Endodermal cell (in vitro differentiated cells): ENCODE data around the gene CRTC1. TPM values are rescaled to one million over a fixed set of nuclear protein-coding genes. Genes with fewer than 3 reads are reported as not detected.

Source experiments
- DNase-seq: peaks from one replicate; pipeline ENCODE4 v3.0.0-alpha.2; 2017
- H3K27ac ChIP-seq: 2 replicates; pipeline ENCODE4 v1.5.1; 2013; ENCODE audit warnings: mild to moderate bottlenecking, low read depth, low read length, moderate library complexity
- H3K27me3 ChIP-seq: 2 replicates; pipeline ENCODE4 v1.6.1; 2013; ENCODE audit warnings: mild to moderate bottlenecking, low read length, moderate library complexity; ENCODE audit not compliant: insufficient read depth, control insufficient read depth, poor library complexity, severe bottlenecking
- H3K36me3 ChIP-seq: 2 replicates; pipeline ENCODE4 v1.7.0; 2013; ENCODE audit warnings: mild to moderate bottlenecking, low read length, moderate library complexity; ENCODE audit not compliant: control insufficient read depth, insufficient read depth
- H3K4me1 ChIP-seq: one replicate; pipeline ENCODE4 v1.7.0; 2013; ENCODE audit warnings: low read length; ENCODE audit not compliant: control insufficient read depth, insufficient read depth
- H3K4me3 ChIP-seq: 2 replicates; pipeline ENCODE4 v1.5.1; 2013; ENCODE audit warnings: mild to moderate bottlenecking, low read length, moderate library complexity
- H3K9ac ChIP-seq: 2 replicates; pipeline ENCODE4 v1.6.1; 2013; ENCODE audit warnings: mild to moderate bottlenecking, low read length, moderate library complexity; ENCODE audit not compliant: poor library complexity, severe bottlenecking; ENCODE audit errors: extremely low read depth
- H3K9me3 ChIP-seq: 2 replicates; pipeline ENCODE4 v1.6.1; 2013; ENCODE audit warnings: mild to moderate bottlenecking, low read length, moderate library complexity; ENCODE audit not compliant: control insufficient read depth
- H3K27ac Mint-ChIP-seq: 2 replicates; pipeline ENCODE4 v1.8.0; 2020; ENCODE audit warnings: mixed read lengths
- H3K27me3 Mint-ChIP-seq: 2 replicates; pipeline ENCODE4 v1.8.0; 2021; ENCODE audit warnings: mild to moderate bottlenecking, mixed read lengths; ENCODE audit not compliant: insufficient read depth
- H3K36me3 Mint-ChIP-seq: 2 replicates; pipeline ENCODE4 v1.8.0; 2020; ENCODE audit warnings: low read depth, mixed read lengths
- H3K4me1 Mint-ChIP-seq: 2 replicates; pipeline ENCODE4 v1.8.0; 2020; ENCODE audit warnings: mixed read lengths
- H3K4me3 Mint-ChIP-seq: 2 replicates; pipeline ENCODE4 v1.8.0; 2020; ENCODE audit warnings: mild to moderate bottlenecking, moderate library complexity, mixed read lengths
- H3K9me3 Mint-ChIP-seq: 2 replicates; pipeline ENCODE4 v1.8.0; 2020; ENCODE audit warnings: mild to moderate bottlenecking, mixed read lengths
- WGBS, 2 experiments: methylation state at CpG; one replicate each; pipeline versions ENCODE4 v1.1.5 to v1.1.7; 2013; ENCODE audit warnings: missing lambda C conversion rate in 2 of 2, mixed read lengths in 1 of 2; ENCODE audit not compliant: insufficient coverage in 1 of 2, insufficient read length in 1 of 2; 5-methylcytosine and 5-hydroxymethylcytosine counted together
- total RNA-seq, 2 donors: library from RNA; stranded (reverse); fragmentation: NEBNext Ultra II Directional in 1 of 2; extraction: Animal tissue kit (Norgen Biotek cat#: 25700) in 1 of 2; gene quantifications; 2 replicates in 1 of 2; 3 replicates in 1 of 2; pipeline ENCODE4 v1.2.1, GENCODE V29; 2021
- TF ChIP-seq, protein P1 (sequence below): fragments of 200-600 bp; sonication (generic); conservative IDR thresholded peaks from 2 replicates; pipeline ENCODE4 v1.5.0; 2021; ENCODE audit warnings: antibody characterized with exemption, mild to moderate bottlenecking

CRTC1 gene
- total RNA-seq, 2 donors from 2014 or later: 26.6 to 29.7 TPM

DNA sequence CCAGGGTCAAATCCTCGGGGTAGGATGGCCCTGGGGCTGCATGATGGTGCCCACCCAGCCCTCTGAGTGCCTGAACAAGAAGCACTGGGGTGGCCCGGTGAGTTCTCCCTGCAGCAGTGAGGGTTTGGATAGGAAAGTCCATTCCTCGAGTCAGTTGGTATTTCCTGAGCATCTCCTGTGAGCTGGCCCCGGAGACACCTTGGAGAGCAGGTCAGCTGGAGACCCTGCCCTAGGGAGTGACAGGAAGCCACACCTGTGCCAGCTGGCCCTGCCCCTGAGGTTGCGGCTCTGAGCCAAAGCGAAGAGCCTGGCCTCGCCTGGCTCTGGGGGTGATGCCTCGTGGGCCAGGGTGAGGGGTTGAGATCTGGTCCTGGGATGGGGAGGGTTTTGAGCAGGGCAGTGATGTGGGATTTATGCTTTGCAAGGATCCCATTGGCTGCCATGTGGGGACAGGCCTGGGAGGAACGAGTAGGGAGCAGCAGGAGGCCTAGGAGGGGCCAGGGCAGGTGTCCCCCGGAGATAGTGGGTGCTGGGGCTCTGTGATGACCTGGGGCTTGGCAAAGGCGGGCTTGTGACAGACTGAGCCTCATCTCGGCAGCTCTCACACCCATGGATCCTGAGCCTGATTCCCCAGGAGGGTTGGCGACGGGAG is 16.0 kb downstream of the CRTC1 start:
- Mint-ChIP-seq H3K36me3 (no peaks in the 10 kb centered on the region), H3K27ac (no peak overlapping the region), H3K9me3 (no peaks in the 10 kb centered on the region), H3K4me1 (peaks cover 13% of the 10 kb centered on the region), H3K27me3 (peaks cover 6% of the 10 kb centered on the region), H3K4me3 (no peak overlapping the region)
- Histone ChIP-seq H3K9me3 (no peaks in the 10 kb centered on the region), H3K4me1 (peaks cover 8% of the 10 kb centered on the region), H3K27me3 (no peaks in the 10 kb centered on the region), H3K9ac (no peak overlapping the region), H3K4me3 (no peak overlapping the region), H3K27ac (no peak overlapping the region), H3K36me3 (no peaks in the 10 kb centered on the region)
- TF ChIP-seq, protein P1, sequence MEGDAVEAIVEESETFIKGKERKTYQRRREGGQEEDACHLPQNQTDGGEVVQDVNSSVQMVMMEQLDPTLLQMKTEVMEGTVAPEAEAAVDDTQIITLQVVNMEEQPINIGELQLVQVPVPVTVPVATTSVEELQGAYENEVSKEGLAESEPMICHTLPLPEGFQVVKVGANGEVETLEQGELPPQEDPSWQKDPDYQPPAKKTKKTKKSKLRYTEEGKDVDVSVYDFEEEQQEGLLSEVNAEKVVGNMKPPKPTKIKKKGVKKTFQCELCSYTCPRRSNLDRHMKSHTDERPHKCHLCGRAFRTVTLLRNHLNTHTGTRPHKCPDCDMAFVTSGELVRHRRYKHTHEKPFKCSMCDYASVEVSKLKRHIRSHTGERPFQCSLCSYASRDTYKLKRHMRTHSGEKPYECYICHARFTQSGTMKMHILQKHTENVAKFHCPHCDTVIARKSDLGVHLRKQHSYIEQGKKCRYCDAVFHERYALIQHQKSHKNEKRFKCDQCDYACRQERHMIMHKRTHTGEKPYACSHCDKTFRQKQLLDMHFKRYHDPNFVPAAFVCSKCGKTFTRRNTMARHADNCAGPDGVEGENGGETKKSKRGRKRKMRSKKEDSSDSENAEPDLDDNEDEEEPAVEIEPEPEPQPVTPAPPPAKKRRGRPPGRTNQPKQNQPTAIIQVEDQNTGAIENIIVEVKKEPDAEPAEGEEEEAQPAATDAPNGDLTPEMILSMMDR: no peak
- DNase-seq: peak; percentile 49
- WGBS, 2 experiments: 76 to 88% methylated on average over 6 to 14 of the region's 14 CpGs

DNA sequence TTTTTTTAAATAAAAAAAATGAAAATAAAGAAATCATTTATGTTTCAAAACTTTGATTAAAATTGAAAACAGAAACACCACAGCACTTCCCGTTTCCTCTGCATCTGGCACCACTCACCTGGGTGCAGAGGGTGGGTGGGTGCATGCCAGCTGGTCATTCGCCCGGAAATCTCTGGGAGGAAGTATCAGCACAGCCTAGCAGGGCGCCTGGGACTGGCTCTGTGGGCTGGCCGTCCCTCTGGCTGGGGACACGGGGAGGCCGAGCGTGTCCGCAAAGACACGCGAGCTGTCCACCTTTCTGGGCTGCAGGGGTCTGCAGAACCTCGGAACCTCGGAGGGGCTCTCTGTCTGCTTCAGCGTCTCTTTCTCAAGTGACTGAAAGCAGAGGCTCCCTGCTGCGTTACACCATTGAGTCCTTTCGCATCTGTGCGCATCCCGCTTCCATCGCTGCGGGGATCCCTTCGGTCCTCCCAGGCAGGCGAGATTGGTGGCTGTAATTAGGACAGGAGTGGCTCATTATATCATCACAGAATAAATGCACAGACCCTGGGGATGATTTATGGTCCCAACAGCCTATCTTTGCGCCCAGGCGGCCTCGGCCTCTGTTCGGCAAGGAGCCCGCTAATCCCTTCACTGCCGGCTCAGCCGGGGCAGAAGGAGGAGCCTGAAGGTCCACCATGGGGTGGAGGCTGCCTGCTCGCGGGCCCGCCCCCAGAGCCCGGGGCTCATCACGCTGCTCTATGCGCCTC is 17.2 kb downstream of the CRTC1 start:
- H3K27me3 Mint-ChIP-seq: peaks cover 6% of the 10 kb centered on the region
- H3K36me3 Mint-ChIP-seq: no peaks in the 10 kb centered on the region
- Histone ChIP-seq H3K27me3 (no peaks in the 10 kb centered on the region), H3K4me3 (peak overlapping the region; percentile 66), H3K36me3 (no peaks in the 10 kb centered on the region), H3K27ac (no peak overlapping the region), H3K9me3 (no peaks in the 10 kb centered on the region), H3K4me1 (peaks cover 8% of the 10 kb centered on the region), H3K9ac (no peak overlapping the region)
- peaks cover 13% of the 10 kb centered on the region for H3K4me1 Mint-ChIP-seq
- peak overlapping the region; percentile 49 for H3K4me3 Mint-ChIP-seq
- TF ChIP-seq, protein P1: no peak
- H3K9me3 Mint-ChIP-seq: no peaks in the 10 kb centered on the region
- 13 to 21% methylated on average over 22 to 35 of the region's 35 CpGs for WGBS, 2 experiments
- peak overlapping the region; percentile 58 for H3K27ac Mint-ChIP-seq
- peak; percentile 87 for DNase-seq

DNA sequence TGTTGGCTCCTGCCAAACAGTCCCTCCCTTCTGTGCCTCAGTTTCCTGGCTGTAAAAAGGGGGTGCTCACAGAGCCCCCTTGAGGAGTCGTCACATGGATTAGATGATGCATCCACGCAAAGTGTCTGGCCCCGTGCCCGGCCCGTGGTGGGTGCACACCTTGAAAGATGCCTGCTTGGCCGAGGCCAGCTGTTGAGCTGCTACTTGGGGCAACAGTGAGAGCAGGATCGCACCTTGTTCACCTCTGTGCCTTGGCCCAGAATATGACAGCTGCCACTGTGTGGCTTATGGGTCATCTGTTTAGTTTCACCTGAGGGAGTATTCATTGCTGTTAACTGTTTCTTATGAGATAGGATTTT is 17.7 kb downstream of the CRTC1 start:
- no peak for DNase-seq
- no peak overlapping the region for H3K27ac ChIP-seq
- no peaks in the 10 kb centered on the region for H3K9me3 ChIP-seq
- WGBS, 2 experiments: 76 to 83% methylated on average over 1 to 7 of the region's 7 CpGs
- H3K9ac ChIP-seq: no peak overlapping the region
- H3K4me3 ChIP-seq: no peak overlapping the region
- H3K4me1 ChIP-seq: peaks cover 8% of the 10 kb centered on the region
- Mint-ChIP-seq H3K9me3 (no peaks in the 10 kb centered on the region), H3K4me3 (peak overlapping the region; percentile 49), H3K36me3 (no peaks in the 10 kb centered on the region), H3K27ac (no peak overlapping the region), H3K27me3 (peaks cover 6% of the 10 kb centered on the region), H3K4me1 (peaks cover 13% of the 10 kb centered on the region)
- H3K36me3 ChIP-seq: no peaks in the 10 kb centered on the region
- TF ChIP-seq, protein P1: no peak
- no peaks in the 10 kb centered on the region for H3K27me3 ChIP-seq
